Stomach smooth muscle (tissue), 2 donors: Measurements from ENCODE around the gene UBXN11.
"Not testable (repeated sequence)": the region's sequence is repeated elsewhere in the genome, so short reads cannot be mapped to it uniquely, and the experiment has no call there.

Source experiments
- H3K27ac ChIP-seq: one replicate; pipeline ENCODE4 v1.7.0; 2013; ENCODE audit warnings: mild to moderate bottlenecking, low read length, inconsistent platforms
- H3K27me3 ChIP-seq, 2 donors: one replicate each; pipeline ENCODE4 v1.7.0; 2013; ENCODE audit warnings: low read length in 2 of 2; ENCODE audit not compliant: insufficient read depth in 2 of 2, control insufficient read depth in 1 of 2
- H3K36me3 ChIP-seq, 2 donors: one replicate each; pipeline ENCODE4 v1.7.0; 2013; ENCODE audit warnings: low read length in 2 of 2; ENCODE audit not compliant: control insufficient read depth in 2 of 2, insufficient read depth in 2 of 2
- H3K4me1 ChIP-seq: one replicate; pipeline ENCODE4 v1.7.0; 2013; ENCODE audit warnings: low read length; ENCODE audit not compliant: control insufficient read depth, insufficient read depth
- H3K4me3 ChIP-seq, 2 donors: one replicate each; pipeline ENCODE4 v1.7.0; 2013; ENCODE audit warnings: low read length in 2 of 2
- H3K9ac ChIP-seq, 2 donors: one replicate each; pipeline ENCODE4 v1.7.0; 2013; ENCODE audit warnings: low read length in 2 of 2, mild to moderate bottlenecking in 1 of 2
- H3K9me3 ChIP-seq, 2 donors: one replicate each; pipeline ENCODE4 v1.7.0; 2013; ENCODE audit warnings: low read length in 2 of 2; ENCODE audit not compliant: control insufficient read depth in 2 of 2
- donor health status: healthy.
- donor health status: Pancreatic carcinoma.

The UBXN11 gene

GRCh38 chr1:26300578-26301275 lies 5.7 kb downstream of the UBXN11 start:
- Histone ChIP-seq H3K4me3 (no peak overlapping the region), H3K36me3 (no peaks in the 10 kb centered on the region), H3K4me1 (peaks cover 3% of the 10 kb centered on the region), H3K27ac (no peak overlapping the region), H3K27me3 (no peaks in the 10 kb centered on the region), H3K9ac (no peak overlapping the region), H3K9me3 (no peaks in the 10 kb centered on the region)

GRCh38 chr1:26297791-26298124 lies 8.7 kb downstream of the UBXN11 start:
- Histone ChIP-seq H3K9ac (no peak overlapping the region), H3K4me1 (no peaks in the 10 kb centered on the region), H3K36me3 (no peaks in the 10 kb centered on the region), H3K27me3 (no peaks in the 10 kb centered on the region), H3K4me3 (no peak overlapping the region), H3K27ac (no peak overlapping the region), H3K9me3 (no peaks in the 10 kb centered on the region)

DNA sequence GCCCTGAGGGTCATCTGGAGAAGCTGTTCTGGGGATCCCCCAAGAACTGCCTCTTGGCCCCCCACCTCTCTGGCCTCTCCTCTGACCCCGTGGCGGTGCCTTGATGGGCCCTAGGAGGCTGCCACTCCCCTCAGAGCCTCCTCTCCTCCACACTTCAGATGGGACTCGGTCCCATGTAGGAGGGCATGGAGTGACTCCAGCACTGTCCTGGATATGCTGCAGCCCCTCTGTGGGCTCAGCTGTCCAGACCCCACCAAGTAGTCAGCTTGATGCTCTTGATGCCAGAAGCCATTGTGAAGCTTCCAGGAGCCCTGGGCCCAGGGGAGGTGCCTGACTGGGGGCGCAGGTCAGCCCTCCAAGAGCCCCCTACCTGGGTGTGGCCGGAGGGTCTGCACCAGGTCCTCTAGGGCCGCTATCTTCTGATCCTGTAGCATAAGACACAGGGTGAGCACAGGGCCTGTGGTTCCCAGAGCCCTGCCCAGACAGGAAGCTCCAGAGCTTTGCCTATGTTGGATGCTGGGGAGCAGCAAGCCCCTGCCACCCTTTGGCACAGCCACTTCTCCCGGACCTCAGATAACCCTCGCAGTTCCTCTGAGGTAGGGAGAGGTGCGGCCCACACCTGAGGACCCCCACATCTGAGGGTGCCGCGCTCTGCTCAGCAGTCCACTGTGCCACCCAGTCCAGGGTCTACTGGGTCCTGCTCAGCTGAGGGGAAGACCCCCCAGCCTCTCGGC lies 9.2 kb downstream of the UBXN11 start:
- Histone ChIP-seq H3K27ac (no peak overlapping the region), H3K36me3 (no peaks in the 10 kb centered on the region), H3K4me3 (no peak overlapping the region), H3K4me1 (no peaks in the 10 kb centered on the region), H3K27me3 (no peaks in the 10 kb centered on the region), H3K9me3 (no peaks in the 10 kb centered on the region), H3K9ac (no peak overlapping the region)

DNA sequence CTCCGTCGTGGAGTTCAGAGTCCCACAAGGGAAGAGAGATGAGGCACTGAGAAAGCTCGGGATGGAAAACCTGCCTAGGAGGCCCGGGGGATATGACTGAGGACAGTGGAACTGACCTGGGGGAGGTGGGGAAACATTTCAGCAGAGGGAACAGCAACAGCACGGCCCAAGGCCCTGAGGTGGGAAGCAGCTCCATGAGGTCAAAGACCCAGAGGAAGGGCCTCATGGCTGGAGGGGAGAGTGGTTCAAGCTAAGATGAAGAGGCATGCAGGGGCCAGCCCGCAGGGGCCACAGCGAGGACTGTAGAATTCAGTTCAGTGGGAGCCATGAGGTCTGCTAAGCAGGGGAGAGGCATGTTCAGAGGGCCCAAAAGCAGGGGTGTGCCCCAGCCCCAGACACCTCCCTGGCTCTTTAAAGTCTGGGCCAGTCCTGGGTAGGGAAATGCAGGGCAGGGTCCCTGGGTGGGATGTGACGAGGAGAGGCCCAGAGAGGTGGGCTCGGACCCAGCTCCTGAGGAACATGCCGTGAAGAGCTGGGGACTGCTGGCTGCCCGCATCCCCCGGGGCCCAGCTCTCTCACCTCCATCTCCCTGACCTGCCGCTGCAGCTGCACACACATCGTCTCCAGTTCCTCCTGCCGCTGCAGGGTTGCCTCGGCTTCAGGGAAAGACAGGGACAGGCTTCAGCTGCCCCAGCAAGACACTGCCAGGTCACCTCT lies 9.9 kb downstream of the UBXN11 start:
- Histone ChIP-seq H3K9ac (no peak overlapping the region), H3K36me3 (no peaks in the 10 kb centered on the region), H3K27me3 (no peaks in the 10 kb centered on the region), H3K27ac (no peak overlapping the region), H3K4me1 (no peaks in the 10 kb centered on the region), H3K9me3 (no peaks in the 10 kb centered on the region), H3K4me3 (no peak overlapping the region)

DNA sequence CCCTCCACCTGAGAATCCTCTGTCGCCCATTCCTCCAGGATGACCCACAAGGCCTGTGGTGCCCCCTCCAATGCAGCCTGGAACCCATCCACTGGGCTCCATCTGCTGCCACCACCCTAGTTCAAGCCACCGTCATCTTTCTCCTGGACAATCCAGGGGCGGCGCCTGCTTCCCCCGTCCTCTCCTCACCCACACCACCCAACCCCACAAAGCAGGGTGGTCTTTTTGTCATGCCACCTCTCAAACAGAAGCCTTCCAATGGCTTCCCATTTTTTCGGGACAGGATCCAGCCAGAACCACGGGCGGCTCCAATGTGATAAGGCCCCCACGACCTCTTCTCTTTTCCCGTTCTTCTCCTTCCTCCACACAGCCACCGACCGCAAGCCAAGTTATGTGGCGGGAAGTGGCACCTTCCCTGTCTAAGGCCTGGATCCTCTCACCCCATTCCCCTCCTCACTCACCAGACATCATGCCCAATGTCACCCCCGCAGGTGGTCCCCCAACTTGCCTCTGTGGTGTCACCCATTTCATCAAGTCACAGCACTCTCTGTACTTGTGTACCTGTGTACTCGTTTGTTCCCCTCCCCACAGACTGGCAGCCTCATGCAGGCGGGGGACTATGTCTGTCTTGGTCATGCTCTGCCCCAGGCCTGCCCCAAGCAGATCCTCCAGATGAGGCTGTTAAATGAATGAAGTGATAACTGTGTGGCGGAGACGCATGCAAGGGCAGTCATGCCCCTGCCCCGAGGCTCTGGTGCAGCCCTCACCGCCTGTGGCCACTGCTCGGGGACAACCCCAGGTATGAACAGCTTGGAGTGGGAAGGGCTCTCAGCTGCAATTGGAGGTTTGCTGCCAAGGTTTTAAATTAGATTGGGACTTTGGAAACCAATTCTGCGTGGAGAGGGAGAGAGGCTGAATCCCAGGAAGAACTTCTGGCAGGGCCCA lies 11.0 kb downstream of the UBXN11 start:
- H3K9ac ChIP-seq, result no peak overlapping the region
- H3K36me3 ChIP-seq, result no peaks in the 10 kb centered on the region
- H3K27ac ChIP-seq, result no peak overlapping the region
- no peaks in the 10 kb centered on the region for H3K4me1 ChIP-seq
- H3K27me3 ChIP-seq, result no peaks in the 10 kb centered on the region
- no peaks in the 10 kb centered on the region for H3K9me3 ChIP-seq
- H3K4me3 ChIP-seq, result no peak overlapping the region

GRCh38 chr1:26293911-26294463 lies 12.4 kb downstream of the UBXN11 start:
- Histone ChIP-seq H3K36me3 (no peaks in the 10 kb centered on the region), H3K27me3 (no peaks in the 10 kb centered on the region), H3K9me3 (no peaks in the 10 kb centered on the region), H3K27ac (no peak overlapping the region), H3K4me3 (no peak overlapping the region), H3K4me1 (peaks cover 5% of the 10 kb centered on the region), H3K9ac (no peak overlapping the region)

DNA sequence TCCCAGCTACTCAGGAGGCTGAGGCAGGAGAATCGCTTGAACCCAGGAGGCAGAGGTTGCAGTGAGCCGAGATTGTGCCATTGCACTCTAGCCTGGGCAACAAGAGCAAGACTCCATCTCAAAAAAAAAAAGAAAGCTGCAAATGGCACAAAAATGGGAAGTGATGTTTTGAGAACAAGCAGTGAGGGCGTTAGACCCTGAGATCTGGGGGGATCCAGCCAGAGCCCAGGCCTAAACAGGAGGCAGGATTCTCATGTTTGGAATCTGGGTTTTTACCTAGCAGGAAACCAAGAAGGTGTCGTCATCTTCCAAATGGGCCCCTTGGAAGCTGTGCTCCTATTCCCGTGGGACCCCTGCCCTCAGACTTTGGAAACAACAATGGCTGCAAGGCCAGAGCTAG lies 13.7 kb downstream of the UBXN11 start:
- not testable (repeated sequence) for H3K4me3 ChIP-seq, H3K27me3 ChIP-seq, H3K36me3 ChIP-seq

GRCh38 chr1:26291939-26292338 lies 14.5 kb downstream of the UBXN11 start:
- no peaks in the 10 kb centered on the region for H3K27me3 ChIP-seq
- no peaks in the 10 kb centered on the region for H3K36me3 ChIP-seq
- H3K4me1 ChIP-seq, result peaks cover 8% of the 10 kb centered on the region
- no peak overlapping the region for H3K9ac ChIP-seq
- H3K4me3 ChIP-seq, result no peak overlapping the region
- H3K27ac ChIP-seq, result no peak overlapping the region
- H3K9me3 ChIP-seq, result no peaks in the 10 kb centered on the region

More for the DNA sequence above, 13.7 kb downstream of the UBXN11 start:
- H3K27ac ChIP-seq, H3K4me1 ChIP-seq, H3K9ac ChIP-seq, H3K9me3 ChIP-seq: not testable (repeated sequence)

GRCh38 chr1:26291433-26291832 lies 15.0 kb downstream of the UBXN11 start:
- Histone ChIP-seq H3K9me3 (no peaks in the 10 kb centered on the region), H3K27me3 (no peaks in the 10 kb centered on the region), H3K4me3 (no peak overlapping the region), H3K4me1 (peaks cover 9% of the 10 kb centered on the region), H3K27ac (no peak overlapping the region), H3K9ac (no peak overlapping the region), H3K36me3 (no peaks in the 10 kb centered on the region)

DNA sequence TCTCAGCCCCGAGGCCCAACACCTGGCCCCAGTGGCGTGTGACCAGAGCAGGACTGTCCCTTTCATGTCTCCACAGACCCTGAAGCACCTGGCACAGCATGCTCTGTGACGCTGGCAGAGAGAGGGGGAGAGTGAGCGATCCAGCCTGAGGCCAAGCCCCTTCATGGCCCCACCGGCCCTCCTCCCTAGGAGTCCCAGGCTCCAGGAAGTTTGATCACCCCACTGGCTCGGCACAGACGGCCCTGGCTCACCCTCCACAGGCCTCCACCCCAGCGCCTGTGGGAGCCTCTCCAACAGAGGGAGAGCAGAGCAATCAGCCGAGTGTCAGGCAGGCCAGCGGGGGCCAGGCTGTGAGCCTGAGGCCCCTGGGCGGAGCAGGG lies 15.6 kb downstream of the UBXN11 start:
- Histone ChIP-seq H3K27ac (no peak overlapping the region), H3K4me3 (no peak overlapping the region), H3K36me3 (no peaks in the 10 kb centered on the region), H3K9ac (no peak overlapping the region), H3K27me3 (no peaks in the 10 kb centered on the region), H3K4me1 (peaks cover 12% of the 10 kb centered on the region), H3K9me3 (no peaks in the 10 kb centered on the region)
